Measurements from ENCODE around the gene RERG.

The RERG gene

GRCh38 chr12:15118955-15119354, 102.3 kb downstream of the RERG start:
- TF ChIP-seq, protein P1, sequence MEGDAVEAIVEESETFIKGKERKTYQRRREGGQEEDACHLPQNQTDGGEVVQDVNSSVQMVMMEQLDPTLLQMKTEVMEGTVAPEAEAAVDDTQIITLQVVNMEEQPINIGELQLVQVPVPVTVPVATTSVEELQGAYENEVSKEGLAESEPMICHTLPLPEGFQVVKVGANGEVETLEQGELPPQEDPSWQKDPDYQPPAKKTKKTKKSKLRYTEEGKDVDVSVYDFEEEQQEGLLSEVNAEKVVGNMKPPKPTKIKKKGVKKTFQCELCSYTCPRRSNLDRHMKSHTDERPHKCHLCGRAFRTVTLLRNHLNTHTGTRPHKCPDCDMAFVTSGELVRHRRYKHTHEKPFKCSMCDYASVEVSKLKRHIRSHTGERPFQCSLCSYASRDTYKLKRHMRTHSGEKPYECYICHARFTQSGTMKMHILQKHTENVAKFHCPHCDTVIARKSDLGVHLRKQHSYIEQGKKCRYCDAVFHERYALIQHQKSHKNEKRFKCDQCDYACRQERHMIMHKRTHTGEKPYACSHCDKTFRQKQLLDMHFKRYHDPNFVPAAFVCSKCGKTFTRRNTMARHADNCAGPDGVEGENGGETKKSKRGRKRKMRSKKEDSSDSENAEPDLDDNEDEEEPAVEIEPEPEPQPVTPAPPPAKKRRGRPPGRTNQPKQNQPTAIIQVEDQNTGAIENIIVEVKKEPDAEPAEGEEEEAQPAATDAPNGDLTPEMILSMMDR (IDR thresholded peaks at IDR 0.05; ENCODE audit: borderline replicate concordance, control extremely low read depth, extremely low read depth, insufficient read depth, missing control alignments): no peak
- no peak for DNase-seq (ENCODE audit: low spot score)
- in situ Hi-C loops (cut with MboI; ENCODE audit: low sequenced_read_pairs, unreplicated experiment): no loop called here

DNA sequence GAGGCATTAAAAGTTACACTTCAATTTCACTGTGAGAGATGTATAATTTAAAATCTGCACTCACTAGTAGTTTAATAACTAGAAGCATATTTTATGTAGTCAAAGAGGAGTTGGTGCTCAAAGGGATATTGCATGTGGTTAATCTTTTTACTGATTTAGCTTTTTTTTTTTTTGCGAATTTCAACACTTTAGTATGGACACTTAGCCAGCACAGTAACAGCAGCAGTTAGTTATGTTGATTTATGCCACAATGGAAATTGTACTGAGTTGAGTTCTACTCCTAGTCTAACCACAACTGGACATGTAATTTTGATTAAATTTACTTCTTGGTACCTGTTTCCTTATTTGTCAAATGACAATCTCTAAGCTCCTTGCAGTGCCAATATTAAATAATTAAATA, 104.2 kb downstream of the RERG start:
- DNase-seq (ENCODE audit: low spot score): no peak
- in situ Hi-C loops (cut with MboI; ENCODE audit: low sequenced_read_pairs, unreplicated experiment): no loop called here
- TF ChIP-seq, protein P1 (IDR thresholded peaks at IDR 0.05; ENCODE audit: borderline replicate concordance, control extremely low read depth, extremely low read depth, insufficient read depth, missing control alignments): no peak

DNA sequence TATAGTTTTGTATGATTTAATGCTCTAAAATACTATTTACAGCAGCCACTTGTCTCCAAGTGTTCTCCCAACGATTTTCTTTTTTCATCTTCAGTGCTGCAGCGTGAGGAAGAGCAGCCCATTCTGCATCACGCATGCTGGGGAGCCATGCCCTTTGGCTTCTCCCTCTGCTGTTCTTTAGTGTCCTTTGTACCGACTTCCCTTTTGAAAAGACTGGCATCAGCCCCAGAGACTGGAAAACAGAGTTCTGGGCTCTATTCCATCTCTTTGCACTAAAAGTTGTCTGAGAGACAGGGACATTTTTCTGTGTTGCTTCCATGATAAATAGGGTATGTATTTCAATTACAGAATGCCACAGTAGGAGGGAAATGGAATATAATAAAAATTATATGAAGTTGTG, 105.1 kb downstream of the RERG start:
- no peak for DNase-seq (ENCODE audit: low spot score)
- TF ChIP-seq, protein P1 (IDR thresholded peaks at IDR 0.05; ENCODE audit: borderline replicate concordance, control extremely low read depth, extremely low read depth, insufficient read depth, missing control alignments): no peak
- in situ Hi-C loops (cut with MboI; ENCODE audit: low sequenced_read_pairs, unreplicated experiment): no loop called here

- TF ChIP-seq, protein P1 (IDR thresholded peaks at IDR 0.05; ENCODE audit: borderline replicate concordance, control extremely low read depth, extremely low read depth, insufficient read depth, missing control alignments): no peak
- in situ Hi-C loops (cut with MboI; ENCODE audit: low sequenced_read_pairs, unreplicated experiment): no loop called here
- DNase-seq (ENCODE audit: low spot score): no peak
Observed at GRCh38 chr12:15115434-15115833, 105.8 kb downstream of the RERG start.

DNA sequence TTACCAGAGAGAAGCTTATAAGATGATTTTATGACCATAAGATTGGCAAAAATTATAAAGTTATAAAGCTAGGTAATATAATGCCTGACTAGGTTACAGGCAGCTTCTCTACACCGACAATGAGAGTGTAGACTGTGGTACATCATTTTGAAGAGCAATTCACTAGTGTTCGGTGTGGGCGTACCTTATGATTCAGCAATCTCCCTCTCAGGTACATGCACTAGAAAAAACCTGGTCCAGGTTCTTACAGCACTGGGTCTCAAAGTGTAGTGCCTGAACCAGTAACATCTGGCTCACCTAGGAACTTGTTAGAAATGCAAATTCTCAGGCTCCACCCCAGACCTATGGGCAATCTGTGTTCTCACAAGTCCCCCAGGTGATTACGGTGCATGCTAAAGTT, 106.7 kb downstream of the RERG start:
- DNase-seq (ENCODE audit: low spot score): no peak
- in situ Hi-C loops (cut with MboI; ENCODE audit: low sequenced_read_pairs, unreplicated experiment): no loop called here
- TF ChIP-seq, protein P1 (IDR thresholded peaks at IDR 0.05; ENCODE audit: borderline replicate concordance, control extremely low read depth, extremely low read depth, insufficient read depth, missing control alignments): no peak

DNA sequence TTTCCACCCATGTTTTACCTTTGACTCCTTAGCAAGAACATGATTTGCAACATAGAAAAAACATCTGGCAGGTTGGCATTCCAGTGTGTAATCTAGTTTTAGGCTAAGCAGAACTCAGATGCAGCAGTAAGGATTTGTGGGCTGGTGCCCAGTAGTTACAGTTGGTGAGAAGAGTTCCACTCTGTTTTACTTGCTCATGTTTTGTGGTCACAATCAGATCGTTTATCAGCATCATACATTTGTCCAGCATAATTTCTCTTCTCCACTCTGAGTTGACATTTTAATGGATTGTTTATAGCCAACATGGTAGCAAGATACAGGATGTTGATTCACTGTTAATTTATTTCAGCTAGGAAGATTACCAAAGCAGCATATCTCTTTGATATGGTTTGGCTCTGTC, 128.4 kb downstream of the RERG start:
- TF ChIP-seq, protein P1 (IDR thresholded peaks at IDR 0.05; ENCODE audit: borderline replicate concordance, control extremely low read depth, extremely low read depth, insufficient read depth, missing control alignments): no peak
- no peak for DNase-seq (ENCODE audit: low spot score)
- in situ Hi-C loops (cut with MboI; ENCODE audit: low sequenced_read_pairs, unreplicated experiment): no loop called here

GRCh38 chr12:15090441-15090840, 130.8 kb downstream of the RERG start:
- DNase-seq (ENCODE audit: low spot score): no peak
- in situ Hi-C loops (cut with MboI; ENCODE audit: low sequenced_read_pairs, unreplicated experiment): no loop called here
- TF ChIP-seq, protein P1 (IDR thresholded peaks at IDR 0.05; ENCODE audit: borderline replicate concordance, control extremely low read depth, extremely low read depth, insufficient read depth, missing control alignments): no peak
